Fibroblast of the aortic adventitia (primary cell): ENCODE results near the gene DMAP1. TPM values are rescaled to one million over a fixed set of nuclear protein-coding genes. Genes with fewer than 3 reads are reported as not detected.
"Not testable (repeated sequence)": the region's sequence is repeated elsewhere in the genome, so short reads cannot be mapped to it uniquely, and the experiment has no call there.

Experiments
- DNase-seq: peaks from one replicate; pipeline ENCODE4 v3.0.0-alpha.2; 2010; ENCODE audit warnings: low read depth
- H3K4me3 ChIP-seq: 2 replicates; pipeline ENCODE4 v1.5.1; 2011; ENCODE audit warnings: low read depth, mild to moderate bottlenecking, control low read depth, low read length, moderate library complexity
- total RNA-seq: library from RNA; depleted of rRNA; stranded (reverse); fragments of >200 nt; gene quantifications from 2 replicates; pipeline ENCODE4 v1.2.3, GENCODE V29; 2012; ENCODE audit warnings: low replicate concordance
- TF ChIP-seq, protein P1 (sequence below): IDR thresholded peaks from 2 replicates; pipeline ENCODE4 v1.5.1; 2011; ENCODE audit warnings: mild to moderate bottlenecking, low read length, control low read depth, inconsistent platforms; ENCODE audit not compliant: insufficient read depth

Gene DMAP1, protein sequence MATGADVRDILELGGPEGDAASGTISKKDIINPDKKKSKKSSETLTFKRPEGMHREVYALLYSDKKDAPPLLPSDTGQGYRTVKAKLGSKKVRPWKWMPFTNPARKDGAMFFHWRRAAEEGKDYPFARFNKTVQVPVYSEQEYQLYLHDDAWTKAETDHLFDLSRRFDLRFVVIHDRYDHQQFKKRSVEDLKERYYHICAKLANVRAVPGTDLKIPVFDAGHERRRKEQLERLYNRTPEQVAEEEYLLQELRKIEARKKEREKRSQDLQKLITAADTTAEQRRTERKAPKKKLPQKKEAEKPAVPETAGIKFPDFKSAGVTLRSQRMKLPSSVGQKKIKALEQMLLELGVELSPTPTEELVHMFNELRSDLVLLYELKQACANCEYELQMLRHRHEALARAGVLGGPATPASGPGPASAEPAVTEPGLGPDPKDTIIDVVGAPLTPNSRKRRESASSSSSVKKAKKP
- total RNA-seq = 19.8 and 29.2 TPM in 2 replicates

DNA sequence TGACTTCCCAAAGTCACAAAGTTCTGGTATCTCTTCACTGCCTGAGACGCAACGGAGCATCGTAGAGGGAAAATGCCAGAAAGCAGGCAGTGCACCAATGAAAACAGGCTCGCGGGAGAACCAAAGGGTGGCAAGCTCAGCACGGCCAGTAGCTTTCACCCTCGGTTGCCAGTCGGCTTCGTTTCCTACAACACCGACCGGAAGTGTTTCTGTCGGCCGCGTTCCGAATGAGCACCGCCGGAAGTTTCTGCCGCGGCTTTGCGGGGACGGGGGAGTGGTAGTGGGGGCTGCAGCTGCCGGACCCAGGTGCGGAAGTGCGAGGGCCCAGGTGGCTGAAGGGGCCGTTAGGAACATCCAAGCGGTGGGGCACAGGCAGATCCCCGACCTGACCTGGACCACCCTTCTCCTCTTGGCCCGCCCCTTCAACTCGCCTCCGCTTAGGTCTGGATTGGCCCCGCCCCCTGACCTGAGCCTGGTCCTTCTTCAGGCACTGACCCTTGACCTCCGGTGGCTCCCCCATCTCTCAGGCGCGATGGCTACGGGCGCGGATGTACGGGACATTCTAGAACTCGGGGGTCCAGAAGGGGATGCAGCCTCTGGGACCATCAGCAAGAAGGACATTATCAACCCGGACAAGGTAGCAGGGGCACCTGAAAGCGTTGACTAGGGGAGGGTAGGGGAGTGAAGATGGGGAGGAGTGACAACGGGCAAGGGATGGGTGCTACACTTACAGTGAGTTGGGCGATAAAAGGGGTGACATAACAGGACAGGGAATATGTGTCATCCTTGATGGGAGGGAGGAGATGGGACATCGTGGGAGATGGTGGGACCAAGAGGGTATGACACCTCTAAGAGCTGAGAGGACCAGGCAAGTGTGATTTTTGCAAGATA lies at the start of gene DMAP1:
Gene DMAP1 (plus strand): TSS at position 250 of the 891 bp plus-strand sequence. CDS start 283 bp downstream, at position 533.
- H3K4me3 ChIP-seq = peak within 1 kb of the TSS; percentile 100
- peak; percentile 88 for DNase-seq
- TF ChIP-seq, protein P1, sequence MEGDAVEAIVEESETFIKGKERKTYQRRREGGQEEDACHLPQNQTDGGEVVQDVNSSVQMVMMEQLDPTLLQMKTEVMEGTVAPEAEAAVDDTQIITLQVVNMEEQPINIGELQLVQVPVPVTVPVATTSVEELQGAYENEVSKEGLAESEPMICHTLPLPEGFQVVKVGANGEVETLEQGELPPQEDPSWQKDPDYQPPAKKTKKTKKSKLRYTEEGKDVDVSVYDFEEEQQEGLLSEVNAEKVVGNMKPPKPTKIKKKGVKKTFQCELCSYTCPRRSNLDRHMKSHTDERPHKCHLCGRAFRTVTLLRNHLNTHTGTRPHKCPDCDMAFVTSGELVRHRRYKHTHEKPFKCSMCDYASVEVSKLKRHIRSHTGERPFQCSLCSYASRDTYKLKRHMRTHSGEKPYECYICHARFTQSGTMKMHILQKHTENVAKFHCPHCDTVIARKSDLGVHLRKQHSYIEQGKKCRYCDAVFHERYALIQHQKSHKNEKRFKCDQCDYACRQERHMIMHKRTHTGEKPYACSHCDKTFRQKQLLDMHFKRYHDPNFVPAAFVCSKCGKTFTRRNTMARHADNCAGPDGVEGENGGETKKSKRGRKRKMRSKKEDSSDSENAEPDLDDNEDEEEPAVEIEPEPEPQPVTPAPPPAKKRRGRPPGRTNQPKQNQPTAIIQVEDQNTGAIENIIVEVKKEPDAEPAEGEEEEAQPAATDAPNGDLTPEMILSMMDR = peak; percentile 13

DNA sequence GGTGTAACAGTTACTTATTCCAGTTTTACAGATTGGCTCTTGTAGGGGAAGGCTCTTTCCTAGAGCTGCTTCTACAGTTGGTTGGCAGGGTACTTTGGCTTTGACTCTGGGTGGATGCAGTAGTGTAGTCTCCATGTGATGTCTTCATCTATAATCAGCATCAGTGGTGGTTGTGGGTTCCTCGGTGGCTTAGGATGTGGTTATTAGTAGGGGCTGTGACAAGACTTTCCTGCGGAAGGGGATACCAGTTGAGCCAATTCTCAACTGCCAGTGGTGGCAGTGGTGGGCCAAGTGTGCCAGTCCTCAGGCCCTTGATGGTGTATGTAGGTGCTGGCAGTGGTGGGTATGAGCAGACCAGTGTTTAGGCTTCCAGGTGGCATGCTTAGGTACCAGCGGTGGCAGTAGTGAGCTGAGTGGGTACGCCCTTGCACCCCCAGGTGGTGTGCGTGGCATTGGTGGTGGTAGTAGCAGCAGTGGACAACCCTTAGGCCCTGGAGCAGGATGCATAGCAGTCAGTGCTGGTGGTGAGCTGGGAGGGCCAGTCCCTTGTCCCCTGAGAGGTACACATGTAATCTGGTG lies 44.7 kb upstream of the DMAP1 start:
- DNase-seq = no peak
- no peak overlapping the region for H3K4me3 ChIP-seq
- TF ChIP-seq, protein P1 = no peak

DNA sequence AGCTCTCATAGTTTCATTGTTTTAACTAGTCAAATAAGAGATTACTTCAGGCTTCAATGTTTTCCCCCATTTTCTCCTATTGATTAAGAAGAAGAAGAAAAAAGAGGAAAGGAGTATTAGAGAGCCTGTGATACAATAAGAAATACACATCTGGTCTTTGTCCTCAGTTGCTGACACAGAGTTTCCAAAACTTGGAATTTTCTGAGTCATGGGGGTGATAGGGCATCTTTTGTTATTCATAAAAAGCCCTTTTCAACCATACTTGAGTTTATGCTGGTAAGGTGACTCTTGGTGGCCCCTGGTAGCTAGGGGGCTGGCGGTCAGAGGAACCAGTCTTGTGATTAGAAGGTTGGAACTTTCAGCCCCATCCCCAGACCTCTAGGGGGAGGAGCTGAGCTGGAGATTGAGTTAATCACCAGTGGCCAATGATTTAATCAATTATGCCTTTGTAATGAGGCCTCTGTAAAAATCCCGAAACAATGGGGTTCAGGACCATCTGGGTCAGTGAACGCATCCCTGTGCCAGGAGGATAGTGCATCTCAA lies 42.9 kb upstream of the DMAP1 start:
- peak; percentile 70 for DNase-seq
- TF ChIP-seq, protein P1 = no peak
- no peak overlapping the region for H3K4me3 ChIP-seq

DNA sequence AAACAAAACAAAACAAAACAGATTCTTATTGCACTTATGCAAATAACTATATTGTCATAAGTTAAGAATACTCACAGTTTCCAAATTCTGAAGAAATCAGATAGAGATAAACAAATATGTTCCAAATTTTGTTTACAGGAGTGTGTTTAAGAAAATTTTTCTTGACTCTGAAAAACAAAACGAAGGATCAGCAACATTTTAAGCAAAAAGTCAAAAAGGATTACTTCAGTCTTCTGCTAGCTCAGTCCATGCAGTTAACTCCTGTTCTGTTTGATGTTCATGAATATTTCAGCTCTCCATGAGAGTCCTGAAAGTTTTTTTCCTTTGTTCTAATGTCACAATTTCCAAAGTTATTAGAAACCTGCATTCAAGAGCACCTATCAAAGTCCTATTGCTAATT lies 38.6 kb upstream of the DMAP1 start:
- TF ChIP-seq, protein P1 = no peak
- DNase-seq = no peak
- H3K4me3 ChIP-seq = no peak overlapping the region

DNA sequence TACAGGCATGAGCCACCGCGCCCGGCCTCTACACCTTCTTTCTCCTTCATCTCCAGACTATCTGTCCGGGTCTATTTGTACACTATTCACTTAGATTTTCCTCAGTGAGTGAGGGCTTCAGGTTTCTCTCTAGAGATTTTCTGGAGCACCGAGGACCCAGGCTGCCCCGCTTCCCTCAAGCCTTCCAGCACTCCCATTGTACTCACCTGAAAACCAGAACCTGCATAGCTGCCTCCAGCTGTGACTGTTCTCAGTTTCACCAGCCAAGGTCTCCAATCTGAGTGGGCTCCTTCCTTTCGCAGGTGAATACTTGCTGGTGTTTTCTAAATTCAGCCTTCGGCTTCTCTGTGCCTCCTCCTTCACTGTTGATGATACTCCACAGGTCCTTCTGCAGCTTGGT lies 12.9 kb upstream of the DMAP1 start:
- no peak overlapping the region for H3K4me3 ChIP-seq
- DNase-seq = no peak
- TF ChIP-seq, protein P1 = no peak

DNA sequence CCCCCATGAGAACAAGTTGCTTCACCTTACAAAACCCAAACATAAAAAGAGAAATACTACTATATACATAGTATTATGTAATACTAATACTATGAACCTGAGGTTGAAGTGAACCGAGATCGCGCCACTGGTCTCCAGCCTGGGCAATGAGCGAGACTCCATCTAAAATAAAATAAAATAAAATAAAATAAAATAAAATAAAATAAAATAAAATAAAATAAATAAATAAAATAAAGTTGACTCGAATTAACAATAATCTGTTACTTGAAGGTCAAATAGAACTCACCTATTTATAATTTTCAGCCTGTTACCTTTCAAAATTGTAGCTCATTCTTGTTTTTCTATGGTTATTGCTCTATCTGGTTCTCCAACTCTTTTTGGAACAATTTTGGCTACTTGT lies 6.7 kb upstream of the DMAP1 start:
- H3K4me3 ChIP-seq = not testable (repeated sequence)

DNA sequence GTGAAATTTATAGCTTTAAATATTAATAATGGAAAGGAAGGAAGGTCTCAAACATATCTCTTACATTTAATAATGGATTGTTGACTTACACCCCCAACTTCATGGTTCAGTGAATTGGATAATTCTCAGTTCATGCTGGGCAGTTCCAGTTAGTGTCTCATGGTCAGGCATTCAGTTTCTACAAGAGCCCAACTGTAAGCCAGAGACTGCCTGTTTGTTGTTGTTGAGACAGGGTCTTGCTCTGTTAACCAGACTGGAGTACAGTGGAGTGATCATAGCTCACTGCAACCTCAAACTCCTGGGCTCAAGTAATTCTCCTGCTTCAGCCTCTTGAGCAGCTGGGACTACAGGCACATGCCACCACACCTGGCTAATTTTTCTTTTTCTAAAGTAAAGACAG lies 5.0 kb upstream of the DMAP1 start:
- no peak for DNase-seq
- H3K4me3 ChIP-seq = no peak overlapping the region
- TF ChIP-seq, protein P1 = no peak

More for the DNA sequence above, 6.7 kb upstream of the DMAP1 start:
- not testable (repeated sequence) for DNase-seq
